Endodermal cell (in vitro differentiated cells): Measurements from ENCODE around the gene GAS7. TPM values are rescaled to one million over a fixed set of nuclear protein-coding genes. Genes with fewer than 3 reads are reported as not detected.
A peak's percentile ranks its signal among the peaks of the same experiment; 100 is the strongest.

ENCODE experiments used
- DNase-seq: peaks from one replicate; pipeline ENCODE4 v3.0.0-alpha.2; 2017
- H3K27ac ChIP-seq: 2 replicates; pipeline ENCODE4 v1.5.1; 2013; ENCODE audit warnings: mild to moderate bottlenecking, low read depth, low read length, moderate library complexity
- H3K27me3 ChIP-seq: 2 replicates; pipeline ENCODE4 v1.6.1; 2013; ENCODE audit warnings: mild to moderate bottlenecking, low read length, moderate library complexity; ENCODE audit not compliant: insufficient read depth, control insufficient read depth, poor library complexity, severe bottlenecking
- H3K36me3 ChIP-seq: 2 replicates; pipeline ENCODE4 v1.7.0; 2013; ENCODE audit warnings: mild to moderate bottlenecking, low read length, moderate library complexity; ENCODE audit not compliant: control insufficient read depth, insufficient read depth
- H3K4me1 ChIP-seq: one replicate; pipeline ENCODE4 v1.7.0; 2013; ENCODE audit warnings: low read length; ENCODE audit not compliant: control insufficient read depth, insufficient read depth
- H3K4me3 ChIP-seq: 2 replicates; pipeline ENCODE4 v1.5.1; 2013; ENCODE audit warnings: mild to moderate bottlenecking, low read length, moderate library complexity
- H3K9ac ChIP-seq: 2 replicates; pipeline ENCODE4 v1.6.1; 2013; ENCODE audit warnings: mild to moderate bottlenecking, low read length, moderate library complexity; ENCODE audit not compliant: poor library complexity, severe bottlenecking; ENCODE audit errors: extremely low read depth
- H3K9me3 ChIP-seq: 2 replicates; pipeline ENCODE4 v1.6.1; 2013; ENCODE audit warnings: mild to moderate bottlenecking, low read length, moderate library complexity; ENCODE audit not compliant: control insufficient read depth
- H3K27ac Mint-ChIP-seq: 2 replicates; pipeline ENCODE4 v1.8.0; 2020; ENCODE audit warnings: mixed read lengths
- H3K27me3 Mint-ChIP-seq: 2 replicates; pipeline ENCODE4 v1.8.0; 2021; ENCODE audit warnings: mild to moderate bottlenecking, mixed read lengths; ENCODE audit not compliant: insufficient read depth
- H3K36me3 Mint-ChIP-seq: 2 replicates; pipeline ENCODE4 v1.8.0; 2020; ENCODE audit warnings: low read depth, mixed read lengths
- H3K4me1 Mint-ChIP-seq: 2 replicates; pipeline ENCODE4 v1.8.0; 2020; ENCODE audit warnings: mixed read lengths
- H3K4me3 Mint-ChIP-seq: 2 replicates; pipeline ENCODE4 v1.8.0; 2020; ENCODE audit warnings: mild to moderate bottlenecking, moderate library complexity, mixed read lengths
- H3K9me3 Mint-ChIP-seq: 2 replicates; pipeline ENCODE4 v1.8.0; 2020; ENCODE audit warnings: mild to moderate bottlenecking, mixed read lengths
- CTCF ChIP-seq: fragments of 200-600 bp; sonication (generic); conservative IDR thresholded peaks from 2 replicates; pipeline ENCODE4 v1.5.0; 2021; ENCODE audit warnings: antibody characterized with exemption, mild to moderate bottlenecking
- WGBS, 2 experiments: methylation state at CpG; one replicate each; pipeline versions ENCODE4 v1.1.5 to v1.1.7; 2013; ENCODE audit warnings: missing lambda C conversion rate in 2 of 2, mixed read lengths in 1 of 2; ENCODE audit not compliant: insufficient coverage in 1 of 2, insufficient read length in 1 of 2; 5-methylcytosine and 5-hydroxymethylcytosine counted together
- total RNA-seq, 2 donors: library from RNA; stranded (reverse); fragmentation: NEBNext Ultra II Directional in 1 of 2; extraction: Animal tissue kit (Norgen Biotek cat#: 25700) in 1 of 2; gene quantifications; 2 replicates in 1 of 2; 3 replicates in 1 of 2; pipeline ENCODE4 v1.2.1, GENCODE V29; 2021

Gene GAS7
- total RNA-seq, 2 donors from 2014 or later: 8.6 to 14.7 TPM

DNA sequence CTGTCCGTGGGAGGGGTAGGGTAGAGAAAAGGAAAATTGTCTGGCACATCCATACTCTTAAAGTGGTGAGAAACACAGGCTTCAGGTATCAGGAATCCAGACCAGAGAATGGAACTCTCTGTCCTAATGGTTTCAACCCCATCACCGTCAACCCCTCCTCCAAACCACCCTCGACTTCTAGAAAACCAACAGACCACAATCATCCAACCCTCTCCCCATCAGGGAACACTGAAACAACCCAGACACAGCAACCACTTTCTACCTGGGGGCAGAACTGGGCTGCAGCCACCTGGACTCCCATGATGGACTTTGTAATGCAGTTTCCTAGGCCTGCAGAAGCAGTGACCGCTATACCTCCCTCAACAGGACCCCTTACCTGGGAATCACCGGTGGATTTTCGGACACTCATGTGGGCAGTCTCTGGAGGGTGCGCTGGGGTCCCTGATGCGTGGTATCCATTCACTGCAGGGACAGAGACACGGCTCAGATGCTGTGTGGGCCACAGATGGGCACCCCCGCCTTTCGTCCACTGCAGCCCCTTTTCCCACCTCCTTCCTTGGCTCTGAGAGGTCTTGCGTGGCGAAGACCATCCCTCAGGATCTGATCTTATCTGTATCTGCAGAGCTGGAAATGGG lies 229.0 kb downstream of the GAS7 start:
- H3K27me3 Mint-ChIP-seq: peaks cover 2% of the 10 kb centered on the region
- H3K4me3 ChIP-seq: no peak overlapping the region
- H3K4me3 Mint-ChIP-seq: no peak overlapping the region
- no peaks in the 10 kb centered on the region for H3K27me3 ChIP-seq
- WGBS, 2 experiments: 93 to 94% methylated on average over 11 to 13 of the region's 13 CpGs
- no peaks in the 10 kb centered on the region for H3K36me3 Mint-ChIP-seq
- H3K9me3 ChIP-seq: no peaks in the 10 kb centered on the region
- no peak overlapping the region for H3K27ac ChIP-seq
- no peaks in the 10 kb centered on the region for H3K36me3 ChIP-seq
- H3K9me3 Mint-ChIP-seq: no peaks in the 10 kb centered on the region
- no peak for TF ChIP-seq CTCF
- peaks cover 20% of the 10 kb centered on the region for H3K4me1 Mint-ChIP-seq
- no peaks in the 10 kb centered on the region for H3K4me1 ChIP-seq
- H3K9ac ChIP-seq: no peak overlapping the region
- DNase-seq: peak; percentile 43
- H3K27ac Mint-ChIP-seq: no peak overlapping the region

- H3K27ac Mint-ChIP-seq: no peak overlapping the region
- TF ChIP-seq CTCF: no peak
- DNase-seq: no peak
These were observed 229.5 kb downstream of the GAS7 start for GRCh38 chr17:9968881-9969280.

DNA sequence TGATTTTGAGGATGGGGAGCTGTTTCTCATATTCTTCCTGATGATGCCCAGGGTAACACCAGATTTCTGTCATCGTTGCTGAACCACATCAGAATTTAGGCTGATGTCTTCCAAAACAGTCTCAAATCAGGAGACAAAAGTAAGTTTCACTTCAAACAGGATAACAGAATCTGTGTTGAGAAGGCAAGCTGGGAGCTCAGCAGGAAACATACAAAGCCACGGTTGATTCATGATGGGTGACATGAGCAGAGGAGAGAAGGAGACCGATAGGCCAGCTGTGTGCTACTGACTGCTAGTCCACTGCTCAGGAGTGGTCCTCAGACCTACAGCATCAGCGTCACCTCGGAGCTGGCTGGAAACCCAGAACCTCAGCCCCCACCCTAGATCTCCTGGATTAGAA lies 230.4 kb downstream of the GAS7 start:
- Mint-ChIP-seq H3K36me3 (no peaks in the 10 kb centered on the region), H3K27me3 (peaks cover 2% of the 10 kb centered on the region), H3K27ac (no peak overlapping the region), H3K9me3 (no peaks in the 10 kb centered on the region), H3K4me3 (no peak overlapping the region), H3K4me1 (peaks cover 20% of the 10 kb centered on the region)
- H3K27ac ChIP-seq: no peak overlapping the region
- no peaks in the 10 kb centered on the region for H3K4me1 ChIP-seq
- H3K27me3 ChIP-seq: no peaks in the 10 kb centered on the region
- WGBS, 2 experiments: 70 to 77% methylated on average over 5 of the region's 5 CpGs
- no peak overlapping the region for H3K4me3 ChIP-seq
- no peaks in the 10 kb centered on the region for H3K9me3 ChIP-seq
- no peak overlapping the region for H3K9ac ChIP-seq
- no peak for TF ChIP-seq CTCF
- DNase-seq: no peak
- no peaks in the 10 kb centered on the region for H3K36me3 ChIP-seq

More at GRCh38 chr17:9968881-9969280, 229.5 kb downstream of the GAS7 start:
- H3K4me3 ChIP-seq: no peak overlapping the region
- no peak overlapping the region for H3K4me3 Mint-ChIP-seq
- no peaks in the 10 kb centered on the region for H3K4me1 ChIP-seq
- peaks cover 2% of the 10 kb centered on the region for H3K27me3 Mint-ChIP-seq
- no peaks in the 10 kb centered on the region for H3K27me3 ChIP-seq
- no peaks in the 10 kb centered on the region for H3K36me3 Mint-ChIP-seq
- no peak overlapping the region for H3K27ac ChIP-seq
- 85 to 88% methylated on average over 4 to 5 of the region's 5 CpGs for WGBS, 2 experiments
- no peaks in the 10 kb centered on the region for H3K36me3 ChIP-seq
- no peaks in the 10 kb centered on the region for H3K9me3 ChIP-seq
- H3K9me3 Mint-ChIP-seq: no peaks in the 10 kb centered on the region
- H3K9ac ChIP-seq: no peak overlapping the region
- H3K4me1 Mint-ChIP-seq: peaks cover 20% of the 10 kb centered on the region
